Measurements from ENCODE around the gene TCF4.

The TCF4 gene

DNA sequence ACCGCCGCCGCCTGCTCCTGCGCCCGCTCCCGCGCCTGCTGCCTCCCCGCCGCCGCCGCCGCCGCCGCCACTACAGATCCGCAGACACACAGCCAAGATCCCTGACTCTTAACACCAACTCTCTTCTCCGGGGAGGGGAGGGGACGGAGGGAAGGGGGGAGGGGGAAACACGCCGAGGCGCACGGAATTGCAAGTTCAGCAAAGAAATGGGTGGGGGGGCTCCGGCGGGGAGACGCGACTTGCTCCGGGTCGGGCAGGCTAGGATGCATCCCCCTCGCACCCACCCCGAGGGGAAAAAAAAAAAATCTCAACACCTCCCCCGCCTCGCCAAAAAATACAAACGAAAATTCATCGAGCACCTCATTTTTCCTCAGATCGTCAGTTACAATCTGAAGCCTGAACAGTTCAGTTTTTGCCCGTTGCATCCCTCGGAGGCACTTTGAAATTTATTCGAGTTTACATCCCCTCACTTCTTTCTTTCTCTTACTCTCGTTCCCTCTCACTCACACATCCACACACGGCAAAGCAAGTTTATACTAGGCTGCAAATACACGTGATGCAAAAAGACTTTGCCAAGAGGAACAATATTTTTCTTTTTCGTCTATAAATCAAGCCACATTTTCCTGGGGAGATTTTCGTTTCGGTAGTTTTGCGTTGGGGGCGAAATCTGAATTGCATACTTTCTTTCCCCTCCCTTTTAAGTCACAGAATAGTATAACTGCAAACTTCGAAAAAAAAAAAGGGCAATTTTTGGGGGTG, at the start of gene TCF4:
TCF4 (minus strand) TSS at position 82 of the 759 bp plus-strand sequence. CDS start 1,076 bp downstream, outside the sequence.
- H3K27ac Mint-ChIP-seq = peak within 1 kb of the TSS; percentile 97
- TF ChIP-seq, protein P1, sequence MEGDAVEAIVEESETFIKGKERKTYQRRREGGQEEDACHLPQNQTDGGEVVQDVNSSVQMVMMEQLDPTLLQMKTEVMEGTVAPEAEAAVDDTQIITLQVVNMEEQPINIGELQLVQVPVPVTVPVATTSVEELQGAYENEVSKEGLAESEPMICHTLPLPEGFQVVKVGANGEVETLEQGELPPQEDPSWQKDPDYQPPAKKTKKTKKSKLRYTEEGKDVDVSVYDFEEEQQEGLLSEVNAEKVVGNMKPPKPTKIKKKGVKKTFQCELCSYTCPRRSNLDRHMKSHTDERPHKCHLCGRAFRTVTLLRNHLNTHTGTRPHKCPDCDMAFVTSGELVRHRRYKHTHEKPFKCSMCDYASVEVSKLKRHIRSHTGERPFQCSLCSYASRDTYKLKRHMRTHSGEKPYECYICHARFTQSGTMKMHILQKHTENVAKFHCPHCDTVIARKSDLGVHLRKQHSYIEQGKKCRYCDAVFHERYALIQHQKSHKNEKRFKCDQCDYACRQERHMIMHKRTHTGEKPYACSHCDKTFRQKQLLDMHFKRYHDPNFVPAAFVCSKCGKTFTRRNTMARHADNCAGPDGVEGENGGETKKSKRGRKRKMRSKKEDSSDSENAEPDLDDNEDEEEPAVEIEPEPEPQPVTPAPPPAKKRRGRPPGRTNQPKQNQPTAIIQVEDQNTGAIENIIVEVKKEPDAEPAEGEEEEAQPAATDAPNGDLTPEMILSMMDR (IDR thresholded peaks at IDR 0.05) = no peak
- H3K9me3 Mint-ChIP-seq = no peaks in the 10 kb centered on the region
- H3K36me3 Mint-ChIP-seq (ENCODE audit: low read depth) = no peaks in the 10 kb centered on the region
- H3K4me3 Mint-ChIP-seq = peak within 1 kb of the TSS; percentile 97
- H3K27me3 Mint-ChIP-seq (ENCODE audit: low read depth, poor library complexity) = no peaks in the 10 kb centered on the region
- peak; percentile 79 for DNase-seq
- peaks cover 38% of the 10 kb centered on the region for H3K4me1 Mint-ChIP-seq

DNA sequence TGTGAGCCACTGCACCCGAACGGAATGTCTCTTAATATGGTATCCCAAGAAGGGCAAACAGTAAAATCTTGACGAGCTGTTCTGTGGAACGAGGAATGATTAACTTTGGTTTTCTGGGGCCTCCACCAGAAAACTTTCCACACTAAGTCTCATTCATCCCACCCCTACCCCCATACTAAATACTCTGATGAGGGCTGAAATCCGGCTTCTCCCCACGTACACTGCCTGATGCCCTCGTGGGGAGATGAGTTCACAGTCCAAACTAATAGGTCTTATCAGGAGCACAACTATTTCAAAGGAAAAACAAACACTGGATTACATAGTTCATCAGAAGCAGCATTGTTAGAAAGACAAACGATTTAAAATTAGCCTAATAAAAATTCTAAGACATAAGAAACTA, 49.2 kb upstream of the TCF4 start:
- no peaks in the 10 kb centered on the region for H3K27me3 Mint-ChIP-seq (ENCODE audit: low read depth, poor library complexity)
- no peak overlapping the region for H3K27ac Mint-ChIP-seq
- no peak for DNase-seq
- TF ChIP-seq, protein P1 (IDR thresholded peaks at IDR 0.05) = no peak
- peaks cover 21% of the 10 kb centered on the region for H3K9me3 Mint-ChIP-seq
- peaks cover 12% of the 10 kb centered on the region for H3K36me3 Mint-ChIP-seq (ENCODE audit: low read depth)
- H3K4me3 Mint-ChIP-seq = no peak overlapping the region
- H3K4me1 Mint-ChIP-seq = no peaks in the 10 kb centered on the region

DNA sequence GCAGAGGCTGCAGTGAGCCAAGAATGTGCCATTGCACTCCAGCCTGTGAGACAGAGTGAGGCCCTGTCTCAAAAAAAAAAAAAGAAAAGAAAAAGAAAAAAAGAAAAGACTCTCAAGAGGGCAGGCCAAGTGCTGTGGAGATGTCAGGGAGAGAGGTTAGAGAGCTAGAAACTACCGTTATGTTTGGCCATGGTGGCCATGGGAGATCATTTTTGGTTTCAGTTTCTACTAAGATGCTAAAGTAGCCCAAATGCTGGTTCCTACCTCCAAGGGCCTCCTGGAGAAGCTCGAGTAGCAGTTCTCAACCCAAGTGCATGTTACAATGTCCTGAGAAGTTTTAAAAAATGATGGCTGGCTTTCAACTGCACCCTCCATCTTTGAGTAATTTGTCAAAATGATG, 47.4 kb upstream of the TCF4 start:
- Mint-ChIP-seq H3K27ac (no peak overlapping the region), H3K27me3 (ENCODE audit: low read depth, poor library complexity) (no peaks in the 10 kb centered on the region), H3K4me3 (no peak overlapping the region), H3K4me1 (no peaks in the 10 kb centered on the region), H3K9me3 (peaks cover 7% of the 10 kb centered on the region), H3K36me3 (ENCODE audit: low read depth) (no peaks in the 10 kb centered on the region)
- TF ChIP-seq, protein P1 (IDR thresholded peaks at IDR 0.05) = no peak
- no peak for DNase-seq

DNA sequence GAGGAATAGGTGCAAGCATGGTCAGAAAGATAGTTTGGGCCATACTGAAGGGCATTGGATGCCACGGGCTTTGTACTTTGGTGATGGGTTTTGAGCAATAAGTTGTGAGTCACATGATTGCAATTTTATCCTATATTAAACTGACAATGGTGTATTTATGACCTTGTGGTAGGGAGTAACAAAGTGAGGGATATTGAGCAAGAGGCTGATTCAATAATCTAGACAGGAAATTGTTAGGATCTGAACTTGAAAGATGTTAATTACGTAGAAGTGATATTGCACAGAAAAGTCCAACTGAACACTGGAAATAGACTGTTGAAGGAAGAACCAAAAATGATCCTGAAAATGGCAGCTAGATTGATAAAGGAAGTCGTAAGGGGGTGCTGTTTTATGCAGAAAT, 46.6 kb upstream of the TCF4 start:
- no peaks in the 10 kb centered on the region for H3K36me3 Mint-ChIP-seq (ENCODE audit: low read depth)
- TF ChIP-seq, protein P1 (IDR thresholded peaks at IDR 0.05) = no peak

DNA sequence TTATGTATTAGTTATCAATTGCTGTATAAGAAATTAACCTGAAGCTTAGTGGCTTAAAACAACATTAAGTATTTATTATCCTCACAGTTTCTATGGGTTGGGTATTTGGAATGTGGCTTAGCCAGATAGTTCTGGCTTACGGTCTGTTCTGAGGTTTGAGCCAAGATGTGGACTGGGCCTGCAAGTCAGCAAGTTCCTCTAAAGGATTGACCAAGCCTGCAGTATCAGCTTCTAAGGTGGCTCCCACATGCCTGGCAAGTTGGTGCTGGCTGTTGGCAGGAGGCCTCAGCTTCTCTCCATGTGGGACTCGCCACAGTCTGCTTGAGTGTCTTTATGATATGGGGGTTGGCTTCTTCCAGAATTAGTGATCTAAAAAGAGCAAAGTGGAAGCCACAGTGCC, 45.0 kb upstream of the TCF4 start:
- Mint-ChIP-seq H3K27ac (no peak overlapping the region), H3K9me3 (peaks cover 4% of the 10 kb centered on the region), H3K4me3 (no peak overlapping the region), H3K36me3 (ENCODE audit: low read depth) (no peaks in the 10 kb centered on the region), H3K4me1 (no peaks in the 10 kb centered on the region), H3K27me3 (ENCODE audit: low read depth, poor library complexity) (no peaks in the 10 kb centered on the region)
- DNase-seq = no peak
- TF ChIP-seq, protein P1 (IDR thresholded peaks at IDR 0.05) = no peak

More for the DNA sequence above, 46.6 kb upstream of the TCF4 start:
- H3K4me3 Mint-ChIP-seq = no peak overlapping the region
- DNase-seq = no peak
- H3K27me3 Mint-ChIP-seq (ENCODE audit: low read depth, poor library complexity) = no peaks in the 10 kb centered on the region
- no peaks in the 10 kb centered on the region for H3K4me1 Mint-ChIP-seq
- no peak overlapping the region for H3K27ac Mint-ChIP-seq
- peaks cover 5% of the 10 kb centered on the region for H3K9me3 Mint-ChIP-seq

DNA sequence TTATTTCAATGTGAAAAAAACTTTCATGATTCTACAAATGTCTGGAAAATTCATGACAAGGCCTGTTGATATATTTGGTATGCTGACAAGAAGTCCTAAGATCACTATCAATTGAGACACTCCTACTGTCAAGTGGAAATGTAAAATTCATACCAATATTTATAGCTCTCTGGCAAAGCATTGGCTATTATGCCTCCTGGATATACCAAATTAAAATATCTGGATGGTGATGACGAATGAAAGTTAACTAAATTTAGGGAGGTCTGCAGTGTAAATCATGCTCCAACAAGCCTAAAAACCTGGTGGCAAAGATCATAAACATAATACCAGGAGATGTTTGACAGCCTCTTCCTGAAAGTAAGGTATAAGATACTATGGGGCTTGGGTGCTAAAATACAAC, 41.1 kb upstream of the TCF4 start:
- H3K9me3 Mint-ChIP-seq = peaks cover 4% of the 10 kb centered on the region
- H3K27me3 Mint-ChIP-seq (ENCODE audit: low read depth, poor library complexity) = no peaks in the 10 kb centered on the region
- no peaks in the 10 kb centered on the region for H3K4me1 Mint-ChIP-seq
- TF ChIP-seq, protein P1 (IDR thresholded peaks at IDR 0.05) = no peak
- H3K36me3 Mint-ChIP-seq (ENCODE audit: low read depth) = no peaks in the 10 kb centered on the region
- no peak for DNase-seq
- no peak overlapping the region for H3K4me3 Mint-ChIP-seq
- H3K27ac Mint-ChIP-seq = no peak overlapping the region
